Ovary (tissue), 3 donors: ENCODE measurements around the gene SDCCAG8.

Experiments used
- POLR2A ChIP-seq: fragments of 450-650 bp; IDR thresholded peaks from one replicate; pipeline ENCODE4 v1.6.1; 2017; ENCODE audit warnings: antibody characterized with exemption, mild to moderate bottlenecking, moderate library complexity
- TF ChIP-seq, protein P1 (sequence below), 3 donors: fragments of 450-650 bp in 2 of 3; fragments of 200-600 bp in 1 of 3; IDR thresholded peaks; one replicate each; pipeline versions ENCODE4 v1.5.1 to v1.8.0; 2016 to 2022; ENCODE audit warnings: antibody characterized with exemption in 3 of 3, mild to moderate bottlenecking in 1 of 3
- donor health status: DM: no; HTN: no; CAD: no.

DNA sequence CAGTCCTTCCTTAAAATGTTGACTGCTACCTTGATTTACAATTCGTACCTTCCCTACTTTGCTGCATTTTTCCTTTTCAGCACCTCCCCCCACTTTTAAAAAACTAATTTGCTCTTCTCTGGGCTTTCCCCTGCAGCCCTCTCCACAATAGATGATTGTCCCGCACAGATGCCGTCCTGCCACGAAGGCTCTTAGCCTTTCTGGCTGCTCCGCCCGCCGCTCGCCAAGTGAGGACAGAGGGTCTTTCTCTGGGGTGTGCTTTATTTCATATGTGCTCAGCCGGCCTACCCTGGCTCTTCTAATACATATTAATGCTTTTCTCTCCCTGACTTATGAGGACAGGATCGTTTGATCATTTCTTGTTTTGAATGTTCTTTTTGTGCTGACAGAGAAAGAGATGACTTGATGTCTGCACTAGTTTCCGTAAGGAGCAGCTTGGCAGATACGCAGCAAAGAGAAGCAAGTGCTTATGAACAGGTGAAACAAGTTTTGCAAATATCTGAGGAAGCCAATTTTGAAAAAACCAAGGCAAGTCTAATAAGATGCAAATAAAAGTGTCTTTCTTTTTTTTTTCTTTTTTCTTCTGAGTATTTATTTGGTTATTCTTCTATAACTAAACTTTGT, 60.6 kb downstream of the SDCCAG8 start:
- no peak for TF ChIP-seq POLR2A
- TF ChIP-seq, protein P1, sequence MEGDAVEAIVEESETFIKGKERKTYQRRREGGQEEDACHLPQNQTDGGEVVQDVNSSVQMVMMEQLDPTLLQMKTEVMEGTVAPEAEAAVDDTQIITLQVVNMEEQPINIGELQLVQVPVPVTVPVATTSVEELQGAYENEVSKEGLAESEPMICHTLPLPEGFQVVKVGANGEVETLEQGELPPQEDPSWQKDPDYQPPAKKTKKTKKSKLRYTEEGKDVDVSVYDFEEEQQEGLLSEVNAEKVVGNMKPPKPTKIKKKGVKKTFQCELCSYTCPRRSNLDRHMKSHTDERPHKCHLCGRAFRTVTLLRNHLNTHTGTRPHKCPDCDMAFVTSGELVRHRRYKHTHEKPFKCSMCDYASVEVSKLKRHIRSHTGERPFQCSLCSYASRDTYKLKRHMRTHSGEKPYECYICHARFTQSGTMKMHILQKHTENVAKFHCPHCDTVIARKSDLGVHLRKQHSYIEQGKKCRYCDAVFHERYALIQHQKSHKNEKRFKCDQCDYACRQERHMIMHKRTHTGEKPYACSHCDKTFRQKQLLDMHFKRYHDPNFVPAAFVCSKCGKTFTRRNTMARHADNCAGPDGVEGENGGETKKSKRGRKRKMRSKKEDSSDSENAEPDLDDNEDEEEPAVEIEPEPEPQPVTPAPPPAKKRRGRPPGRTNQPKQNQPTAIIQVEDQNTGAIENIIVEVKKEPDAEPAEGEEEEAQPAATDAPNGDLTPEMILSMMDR (IDR thresholded peaks at IDR 0.05): no peak
